Glutamatergic neuron (in vitro differentiated cells): ENCODE results near the gene MAPK8IP3. TPM values are rescaled to one million over a fixed set of nuclear protein-coding genes. Genes with fewer than 3 reads are reported as not detected.
A peak's percentile ranks its signal among the peaks of the same experiment; 100 is the strongest.

Experiments used
- DNase-seq: peaks from one replicate; pipeline ENCODE4 v3.0.0; 2022
- H3K27ac Mint-ChIP-seq: one replicate; pipeline ENCODE4 v1.8.0; 2020; ENCODE audit warnings: mild to moderate bottlenecking, mixed read lengths, inconsistent platforms; ENCODE audit not compliant: unreplicated experiment
- H3K27me3 Mint-ChIP-seq: one replicate; pipeline ENCODE4 v1.8.0; 2020; ENCODE audit warnings: mild to moderate bottlenecking, moderate library complexity, mixed read lengths, inconsistent platforms; ENCODE audit not compliant: unreplicated experiment
- H3K36me3 Mint-ChIP-seq: one replicate; pipeline ENCODE4 v1.8.0; 2020; ENCODE audit warnings: mild to moderate bottlenecking, mixed read lengths, inconsistent platforms; ENCODE audit not compliant: unreplicated experiment
- H3K4me1 Mint-ChIP-seq: one replicate; pipeline ENCODE4 v1.8.0; 2020; ENCODE audit warnings: mild to moderate bottlenecking, low read depth, mixed read lengths, inconsistent platforms; ENCODE audit not compliant: unreplicated experiment
- H3K4me3 Mint-ChIP-seq: one replicate; pipeline ENCODE4 v1.8.0; 2020; ENCODE audit warnings: mild to moderate bottlenecking, mixed read lengths, inconsistent platforms; ENCODE audit not compliant: unreplicated experiment
- H3K9me3 Mint-ChIP-seq: one replicate; pipeline ENCODE4 v1.8.0; 2020; ENCODE audit warnings: mild to moderate bottlenecking, moderate library complexity, mixed read lengths, inconsistent platforms; ENCODE audit not compliant: unreplicated experiment
- CTCF ChIP-seq: fragments of 200-600 bp; sonication (generic); IDR thresholded peaks from one replicate; pipeline ENCODE4 v1.5.0; 2021; ENCODE audit not compliant: partially characterized antibody, unreplicated experiment
- total RNA-seq: library from RNA; stranded (reverse); fragmentation: NEBNext Ultra II Directional; extraction: Animal tissue kit (Norgen Biotek cat#: 25700); gene quantifications from one replicate; pipeline ENCODE4 v1.2.1, GENCODE V29; 2021; ENCODE audit not compliant: unreplicated experiment

MAPK8IP3 gene
- total RNA-seq, 1 donor from 2014 or later, result 281 TPM

GRCh38 chr16:1673424-1674151, 32.4 kb upstream of the MAPK8IP3 start:
- no peak for DNase-seq
- no peak overlapping the region for H3K4me3 Mint-ChIP-seq
- H3K4me1 Mint-ChIP-seq, result no peaks in the 10 kb centered on the region
- peaks cover 13% of the 10 kb centered on the region for H3K27me3 Mint-ChIP-seq
- peaks cover 5% of the 10 kb centered on the region for H3K36me3 Mint-ChIP-seq
- peaks cover 5% of the 10 kb centered on the region for H3K9me3 Mint-ChIP-seq
- TF ChIP-seq CTCF, result no peak
- H3K27ac Mint-ChIP-seq, result no peak overlapping the region

GRCh38 chr16:1674306-1674705, 31.7 kb upstream of the MAPK8IP3 start:
- Mint-ChIP-seq H3K9me3 (peaks cover 5% of the 10 kb centered on the region), H3K4me1 (no peaks in the 10 kb centered on the region), H3K27ac (no peak overlapping the region), H3K4me3 (no peak overlapping the region), H3K27me3 (peaks cover 11% of the 10 kb centered on the region), H3K36me3 (peaks cover 5% of the 10 kb centered on the region)
- TF ChIP-seq CTCF, result no peak
- DNase-seq, result no peak

- no peak overlapping the region for H3K27ac Mint-ChIP-seq
- peaks cover 11% of the 10 kb centered on the region for H3K27me3 Mint-ChIP-seq
- no peaks in the 10 kb centered on the region for H3K4me1 Mint-ChIP-seq
- H3K9me3 Mint-ChIP-seq, result peaks cover 7% of the 10 kb centered on the region
- TF ChIP-seq CTCF, result no peak
- DNase-seq, result no peak
- H3K4me3 Mint-ChIP-seq, result no peak overlapping the region
- H3K36me3 Mint-ChIP-seq, result peaks cover 5% of the 10 kb centered on the region
Observed at GRCh38 chr16:1674751-1675664, 31.0 kb upstream of the MAPK8IP3 start.

GRCh38 chr16:1676661-1677060, 29.3 kb upstream of the MAPK8IP3 start:
- no peak for TF ChIP-seq CTCF
- H3K36me3 Mint-ChIP-seq, result peaks cover 5% of the 10 kb centered on the region
- peaks cover 10% of the 10 kb centered on the region for H3K27me3 Mint-ChIP-seq
- H3K4me1 Mint-ChIP-seq, result peaks cover 4% of the 10 kb centered on the region
- H3K9me3 Mint-ChIP-seq, result peaks cover 14% of the 10 kb centered on the region
- DNase-seq, result no peak
- H3K4me3 Mint-ChIP-seq, result peak overlapping the region; percentile 71
- H3K27ac Mint-ChIP-seq, result no peak overlapping the region
